Nephron (organoid): Measurements from ENCODE around the gene ZNF778.
A peak's percentile ranks its signal among the peaks of the same experiment; 100 is the strongest.

Experiments used
- H3K27ac Mint-ChIP-seq, 3 experiments: 2 replicates each; pipeline ENCODE4 v1.8.0; 2020; ENCODE audit warnings: mixed read lengths in 3 of 3, mild to moderate bottlenecking in 2 of 3, moderate library complexity in 1 of 3
- H3K27me3 Mint-ChIP-seq: 2 replicates; pipeline ENCODE4 v1.8.0; 2021; ENCODE audit warnings: low read depth, mild to moderate bottlenecking, moderate library complexity, mixed read lengths
- H3K36me3 Mint-ChIP-seq: 2 replicates; pipeline ENCODE4 v1.8.0; 2020; ENCODE audit warnings: low read depth, mixed read lengths
- H3K4me1 Mint-ChIP-seq: 2 replicates; pipeline ENCODE4 v1.8.0; 2020; ENCODE audit warnings: mixed read lengths
- H3K4me3 Mint-ChIP-seq, 3 experiments: 2 replicates each; pipeline ENCODE4 v1.8.0; 2020; ENCODE audit warnings: mild to moderate bottlenecking in 3 of 3, mixed read lengths in 3 of 3, moderate library complexity in 2 of 3
- H3K9me3 Mint-ChIP-seq: 2 replicates; pipeline ENCODE4 v1.8.0; 2020; ENCODE audit warnings: mixed read lengths
- CTCF ChIP-seq, 3 experiments: fragments of 200-600 bp; sonication (generic); IDR thresholded peaks; one replicate each; pipeline ENCODE4 v1.5.0; 2021; ENCODE audit warnings: antibody characterized with exemption in 3 of 3; ENCODE audit not compliant: unreplicated experiment in 3 of 3

The ZNF778 gene

GRCh38 chr16:89217388-89218191 is at the start of gene ZNF778:
TSS of gene ZNF778 (plus strand) at chr16:89217703. CDS start at chr16:89221128, 3,425 bp downstream.
- Mint-ChIP-seq H3K27me3 (no peaks in the 10 kb centered on the region), H3K4me3 (peak within 1 kb of the TSS; percentile 81 to 93 (median 87)), H3K36me3 (peaks cover 9% of the 10 kb centered on the region), H3K27ac (peak within 1 kb of the TSS; percentile 24 to 88 (median 87)), H3K4me1 (peaks cover 21% of the 10 kb centered on the region), H3K9me3 (no peaks in the 10 kb centered on the region)
- no peak for TF ChIP-seq CTCF (IDR thresholded peaks at IDR 0.05; ENCODE audit: unreplicated experiment in 3 of 3)

GRCh38 chr16:89168381-89169189 is 48.9 kb upstream of the ZNF778 start:
- no peak overlapping the region for H3K27ac Mint-ChIP-seq
- TF ChIP-seq CTCF (IDR thresholded peaks at IDR 0.05; ENCODE audit: unreplicated experiment in 3 of 3), result peak in 1 of 3 experiments; percentile 21
- peaks cover 18% of the 10 kb centered on the region for H3K27me3 Mint-ChIP-seq
- H3K4me1 Mint-ChIP-seq, result peaks cover 11% of the 10 kb centered on the region
- H3K9me3 Mint-ChIP-seq, result no peaks in the 10 kb centered on the region
- H3K4me3 Mint-ChIP-seq, result no peak overlapping the region
- no peaks in the 10 kb centered on the region for H3K36me3 Mint-ChIP-seq

GRCh38 chr16:89169778-89170177 is 47.7 kb upstream of the ZNF778 start:
- Mint-ChIP-seq H3K9me3 (no peaks in the 10 kb centered on the region), H3K36me3 (no peaks in the 10 kb centered on the region), H3K4me3 (no peak overlapping the region), H3K27me3 (peaks cover 18% of the 10 kb centered on the region), H3K4me1 (peaks cover 10% of the 10 kb centered on the region), H3K27ac (no peak overlapping the region)
- TF ChIP-seq CTCF (IDR thresholded peaks at IDR 0.05; ENCODE audit: unreplicated experiment in 3 of 3), result no peak

- Mint-ChIP-seq H3K27ac (no peak overlapping the region), H3K36me3 (no peaks in the 10 kb centered on the region)
Observed at GRCh38 chr16:89170346-89171215, 46.9 kb upstream of the ZNF778 start.

More at GRCh38 chr16:89170346-89171215, 46.9 kb upstream of the ZNF778 start:
- no peak for TF ChIP-seq CTCF (IDR thresholded peaks at IDR 0.05; ENCODE audit: unreplicated experiment in 3 of 3)
- H3K4me1 Mint-ChIP-seq, result peaks cover 10% of the 10 kb centered on the region
- H3K27me3 Mint-ChIP-seq, result peaks cover 18% of the 10 kb centered on the region
- no peaks in the 10 kb centered on the region for H3K9me3 Mint-ChIP-seq
- H3K4me3 Mint-ChIP-seq, result peak overlapping the region; percentile 71 to 81 (median 72)
